Measurements from ENCODE around the gene EN2. TPM values are rescaled to one million over a fixed set of nuclear protein-coding genes. Genes with fewer than 3 reads are reported as not detected.

Gene EN2
- total and polyA plus RNA-seq, 12 donors, result 0.07 to 0.42 (median 0.13) TPM; not detected in 3

DNA sequence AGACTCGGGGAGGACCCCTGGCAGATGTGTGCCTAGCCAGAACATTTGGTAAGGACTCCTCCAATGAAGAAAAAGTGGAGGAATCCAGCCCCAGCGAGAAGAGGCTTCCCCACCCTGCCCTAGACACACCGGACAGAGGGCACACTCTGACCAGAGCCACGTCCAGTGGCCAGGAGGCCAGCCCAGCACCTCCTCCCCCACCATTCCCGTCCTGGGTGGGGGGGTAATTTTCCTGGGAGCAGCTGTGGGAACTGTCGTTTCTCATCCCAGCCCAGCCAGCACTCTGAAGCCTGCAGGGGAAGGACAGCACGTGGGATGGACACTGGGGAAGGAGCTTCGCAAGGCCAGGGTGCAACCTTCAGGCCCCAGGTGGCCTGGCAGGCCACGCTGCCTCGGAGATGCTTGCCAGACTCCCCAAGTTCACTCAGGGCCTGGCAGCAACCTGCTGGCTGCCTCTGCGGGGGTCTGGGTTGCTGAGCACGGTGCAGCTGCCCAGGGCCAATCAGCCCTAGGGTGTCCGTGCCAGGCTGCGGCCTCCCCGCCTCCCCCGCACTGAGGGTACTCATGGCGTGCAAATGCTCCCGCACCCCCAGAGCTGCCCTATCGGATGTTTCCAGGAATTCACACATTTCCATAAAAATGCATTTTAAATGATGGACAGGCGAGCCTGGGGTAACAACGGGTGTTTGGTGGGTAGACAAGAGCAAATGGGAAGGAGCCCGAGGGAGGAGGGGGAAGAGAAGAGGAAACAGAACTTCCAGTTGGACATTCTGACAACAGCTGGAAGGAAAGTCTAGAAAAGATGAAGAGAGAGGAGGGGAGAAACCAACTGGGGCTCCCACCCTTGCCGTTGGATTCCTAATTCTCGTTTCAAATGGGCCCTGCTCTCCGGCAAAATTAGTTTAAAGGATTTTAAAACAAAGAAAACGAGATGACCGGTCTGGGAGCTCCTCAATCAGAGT, 1.9 kb upstream of the EN2 start:
- no peak overlapping the region for H3K27ac ChIP-seq
- no peak for DNase-seq
- no peaks in the 10 kb centered on the region for H3K9me3 ChIP-seq (replicated peaks in 1 of 3)
- intact Hi-C loops (cut with DNase I), result no loop called here
- no peaks in the 10 kb centered on the region for H3K36me3 ChIP-seq (replicated peaks in 1 of 2)
- TF ChIP-seq, protein P1, sequence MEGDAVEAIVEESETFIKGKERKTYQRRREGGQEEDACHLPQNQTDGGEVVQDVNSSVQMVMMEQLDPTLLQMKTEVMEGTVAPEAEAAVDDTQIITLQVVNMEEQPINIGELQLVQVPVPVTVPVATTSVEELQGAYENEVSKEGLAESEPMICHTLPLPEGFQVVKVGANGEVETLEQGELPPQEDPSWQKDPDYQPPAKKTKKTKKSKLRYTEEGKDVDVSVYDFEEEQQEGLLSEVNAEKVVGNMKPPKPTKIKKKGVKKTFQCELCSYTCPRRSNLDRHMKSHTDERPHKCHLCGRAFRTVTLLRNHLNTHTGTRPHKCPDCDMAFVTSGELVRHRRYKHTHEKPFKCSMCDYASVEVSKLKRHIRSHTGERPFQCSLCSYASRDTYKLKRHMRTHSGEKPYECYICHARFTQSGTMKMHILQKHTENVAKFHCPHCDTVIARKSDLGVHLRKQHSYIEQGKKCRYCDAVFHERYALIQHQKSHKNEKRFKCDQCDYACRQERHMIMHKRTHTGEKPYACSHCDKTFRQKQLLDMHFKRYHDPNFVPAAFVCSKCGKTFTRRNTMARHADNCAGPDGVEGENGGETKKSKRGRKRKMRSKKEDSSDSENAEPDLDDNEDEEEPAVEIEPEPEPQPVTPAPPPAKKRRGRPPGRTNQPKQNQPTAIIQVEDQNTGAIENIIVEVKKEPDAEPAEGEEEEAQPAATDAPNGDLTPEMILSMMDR (IDR thresholded peaks at IDR 0.05), result no peak
- TF ChIP-seq POLR2A (IDR thresholded peaks at IDR 0.05), result no peak
- H3K4me3 ChIP-seq, result peak overlapping the region in 1 of 4 donors; percentile 76
- WGBS, 4 donors, result 9 to 13% (median 10%) methylated on average over 14 to 27 of the region's 27 CpGs
- peaks cover 21 to 22% of the 10 kb centered on the region in 2 donors for H3K4me1 ChIP-seq (replicated peaks in 1 of 2)
- peaks cover 93% of the 10 kb centered on the region for H3K27me3 ChIP-seq

DNA sequence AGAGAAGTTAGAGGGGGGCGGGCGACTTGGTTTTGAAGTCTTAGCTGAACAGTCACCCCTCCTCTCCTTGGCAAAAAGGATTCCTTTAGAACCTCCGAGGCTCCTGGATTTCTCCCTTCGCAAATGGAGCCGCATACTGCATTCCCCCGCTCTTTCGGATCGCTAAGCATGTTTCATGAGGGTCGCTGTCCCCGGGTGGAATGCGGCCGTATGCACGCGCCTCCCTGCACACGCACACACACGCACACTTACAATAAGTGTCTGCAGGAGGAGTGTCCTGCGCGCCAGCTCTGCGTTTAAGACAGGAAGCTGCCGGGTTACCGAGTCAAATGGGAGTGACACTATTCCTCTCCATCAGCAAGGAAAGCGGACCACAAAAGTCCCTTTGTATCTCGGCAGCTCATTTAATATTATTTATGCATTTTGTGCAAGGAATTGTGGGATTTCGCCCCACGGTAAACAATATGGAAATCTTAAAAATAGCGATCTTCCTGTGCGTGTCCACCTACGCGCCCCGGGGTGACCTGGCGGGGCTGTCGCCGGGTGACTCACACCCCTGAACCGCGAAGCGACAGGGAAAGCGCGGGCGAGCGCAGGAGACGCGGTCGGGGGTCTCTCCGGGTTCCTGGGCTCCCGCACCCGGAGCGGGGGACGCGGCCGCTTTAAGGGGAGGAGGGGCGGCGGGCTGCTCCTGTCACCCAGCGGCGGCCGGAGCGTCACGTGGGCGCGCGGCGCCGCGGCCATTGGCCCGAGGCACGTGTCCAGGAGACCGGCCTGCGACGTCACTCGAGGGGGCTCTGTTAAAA, 988 bp upstream of the EN2 start:
- TF ChIP-seq POLR2A (IDR thresholded peaks at IDR 0.05), result no peak
- TF ChIP-seq, protein P1 (IDR thresholded peaks at IDR 0.05), result no peak
- intact Hi-C loops (cut with DNase I), result no loop called here
- Histone ChIP-seq H3K27me3 (peaks cover 94% of the 10 kb centered on the region), H3K36me3 (replicated peaks in 1 of 2) (no peaks in the 10 kb centered on the region), H3K4me1 (replicated peaks in 1 of 2) (peaks cover 21 to 22% of the 10 kb centered on the region in 2 donors), H3K4me3 (peak overlapping the region in 1 of 4 donors; percentile 76), H3K27ac (no peak overlapping the region), H3K9me3 (replicated peaks in 1 of 3) (no peaks in the 10 kb centered on the region)
- peak; percentile 35 to 76 (median 65) for DNase-seq
- 2 to 4% (median 3%) methylated on average over 54 to 69 of the region's 69 CpGs for WGBS, 4 donors

DNA sequence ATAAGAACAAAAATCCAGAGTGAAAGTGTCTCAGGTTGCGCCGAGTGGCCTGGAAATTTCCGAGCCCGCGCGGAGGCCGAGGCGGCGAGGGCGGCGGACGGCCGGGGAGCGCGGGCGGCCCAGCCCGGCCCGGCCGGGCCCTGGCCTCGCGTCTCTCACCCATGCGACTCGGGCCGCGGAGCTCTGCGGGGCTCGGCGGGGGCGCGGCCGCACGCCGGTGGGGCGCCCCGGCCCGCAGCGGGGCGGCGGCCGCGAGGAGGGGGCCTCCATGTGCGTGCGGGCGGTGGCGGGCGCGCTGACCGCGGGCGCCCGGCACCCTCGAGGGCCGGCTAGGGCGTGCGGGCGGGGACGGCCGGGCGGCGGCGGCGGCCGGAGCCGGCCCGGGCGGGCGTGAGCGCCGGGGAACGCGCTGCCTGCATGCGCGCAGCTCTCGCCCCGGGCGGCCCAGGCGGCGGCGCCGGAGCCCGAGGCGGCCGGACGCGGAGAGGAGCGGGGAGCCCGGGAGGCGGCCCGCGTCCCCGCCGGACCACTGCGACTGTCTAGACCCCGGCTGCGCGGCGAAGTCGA, 302 bp upstream of the EN2 start:
- Histone ChIP-seq H3K36me3 (replicated peaks in 1 of 2) (no peaks in the 10 kb centered on the region), H3K27me3 (peaks cover 94% of the 10 kb centered on the region), H3K9me3 (replicated peaks in 1 of 3) (no peaks in the 10 kb centered on the region), H3K4me1 (replicated peaks in 1 of 2) (peaks cover 21 to 22% of the 10 kb centered on the region in 2 donors), H3K4me3 (peak overlapping the region in 1 of 4 donors; percentile 76), H3K27ac (no peak overlapping the region)
- DNase-seq, result no peak
- TF ChIP-seq, protein P1 (IDR thresholded peaks at IDR 0.05), result no peak
- TF ChIP-seq POLR2A (IDR thresholded peaks at IDR 0.05), result no peak
- 2 to 12% (median 4%) methylated on average over 10 to 97 of the region's 98 CpGs; no CpG with 5 or more reads in 1 of the 4 donors for WGBS, 4 donors
- intact Hi-C loops (cut with DNase I), result no loop called here

Data from adrenal gland (tissue), 12 donors.